Left ventricle myocardium superior (tissue), 1 donor: Measurements from ENCODE around the gene LMF1. TPM values are rescaled to one million over a fixed set of nuclear protein-coding genes. Genes with fewer than 3 reads are reported as not detected.

Source experiments
- ATAC-seq: fragments of 200-7000 bp; cut with Tn5 transposase; one replicate; pipeline ENCODE4 v1.9.1; 2020; ENCODE audit warnings: mild to moderate bottlenecking, moderate library complexity
- DNase-seq: peaks from one replicate; pipeline ENCODE4 v3.0.0-alpha.2; 2020
- intact Hi-C: fragments of 100-400 bp; cut with micrococcal nuclease; formaldehyde crosslinking; loops from one replicate; pipeline ENCODE4 v1.11.0; 2022
- total RNA-seq: library from RNA; stranded (reverse); fragmentation: NEBNext Ultra II Directional; extraction: Animal tissue kit (Norgen Biotek cat#: 25700); gene quantifications from one replicate; pipeline ENCODE4 v1.2.1, GENCODE V29; 2021
- donor health status: DM: no; HTN: yes; CAD: no; lungs with severe emphysema.

LMF1 gene
- total RNA-seq, 1 donor from 2014 or later: 6.0 TPM

DNA sequence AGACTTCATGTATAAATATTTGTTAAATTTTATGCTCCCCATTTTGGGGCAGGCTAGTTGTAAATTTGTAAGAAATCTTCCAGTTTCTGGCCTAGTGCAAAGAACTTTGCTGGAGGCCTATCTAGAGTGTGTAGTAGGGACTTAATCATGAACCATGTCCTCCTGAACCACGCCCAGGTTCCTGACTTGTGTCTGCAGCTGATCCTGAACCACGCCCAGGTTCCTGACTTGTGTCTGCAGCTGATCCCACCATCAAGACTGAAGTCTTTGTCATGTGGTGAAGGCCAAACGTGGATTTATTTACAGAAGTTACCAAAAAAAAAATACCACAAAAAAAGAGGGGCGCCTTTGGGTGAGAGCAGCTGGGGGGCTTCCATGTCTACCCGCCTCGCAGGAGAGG is 33.1 kb downstream of the LMF1 start:
- no peak for DNase-seq
- intact Hi-C loops: no loop called here
- ATAC-seq: no peak

DNA sequence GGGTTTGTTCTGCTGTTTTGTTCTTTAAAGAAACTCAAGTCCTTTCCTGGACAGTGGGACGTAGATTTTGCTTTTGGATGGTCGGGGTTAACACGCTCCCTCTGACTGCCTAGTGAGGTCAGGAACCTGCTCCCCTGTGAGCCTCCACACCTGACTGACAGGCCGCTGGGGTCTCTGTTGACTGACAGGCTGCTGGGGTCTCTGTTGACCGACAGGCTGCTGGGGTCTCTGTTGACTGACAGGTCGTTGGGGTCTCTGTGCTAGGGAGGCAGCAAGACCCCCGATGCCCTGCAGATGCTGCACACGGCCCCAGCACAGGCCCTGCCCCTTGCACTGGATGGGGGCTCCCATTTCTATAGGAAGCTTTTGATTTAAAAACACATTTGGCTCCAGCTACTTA is 33.5 kb downstream of the LMF1 start:
- no peak for DNase-seq
- intact Hi-C loops: no loop called here
- ATAC-seq: no peak

DNA sequence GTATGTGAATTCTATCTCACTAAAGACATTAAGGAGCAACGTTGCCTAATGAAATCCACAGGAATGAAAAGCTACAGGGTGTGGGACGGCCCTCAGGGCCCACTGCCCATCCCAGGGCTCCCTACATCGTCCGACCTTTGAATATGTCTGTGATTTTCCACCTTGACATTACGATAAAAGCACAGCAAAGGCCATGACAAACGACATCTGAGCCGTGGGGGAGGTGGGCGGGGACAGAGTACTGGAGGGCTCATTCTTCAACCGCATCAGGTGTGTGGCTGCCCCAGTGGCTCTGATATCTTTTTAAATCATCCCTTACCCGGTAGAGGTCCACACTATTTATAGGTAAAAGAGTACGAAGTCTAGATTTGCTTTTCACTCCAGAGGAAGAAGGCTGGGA is 35.1 kb downstream of the LMF1 start:
- intact Hi-C loops: no loop called here
- no peak for DNase-seq
- no peak for ATAC-seq

DNA sequence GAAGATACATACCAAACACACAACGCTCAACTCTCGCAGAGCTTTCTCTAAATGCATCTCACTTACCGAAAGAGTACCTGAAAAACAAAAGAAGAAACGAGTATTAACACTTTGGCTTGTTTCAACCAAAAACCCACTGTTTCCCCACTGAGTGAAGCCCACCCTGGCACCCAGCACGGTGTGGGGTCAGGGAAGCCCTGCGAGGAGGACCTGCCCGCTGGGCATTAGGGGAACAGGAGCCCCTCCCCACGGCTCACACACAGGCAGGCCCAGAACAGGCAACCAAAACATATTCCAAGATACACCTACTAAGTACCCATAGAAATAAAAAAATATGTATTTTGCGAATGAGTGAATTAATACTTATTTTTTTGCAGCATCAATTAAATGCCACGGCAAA is 36.6 kb downstream of the LMF1 start:
- DNase-seq (no peak), ATAC-seq (no peak)
- intact Hi-C loops: no loop called here

DNA sequence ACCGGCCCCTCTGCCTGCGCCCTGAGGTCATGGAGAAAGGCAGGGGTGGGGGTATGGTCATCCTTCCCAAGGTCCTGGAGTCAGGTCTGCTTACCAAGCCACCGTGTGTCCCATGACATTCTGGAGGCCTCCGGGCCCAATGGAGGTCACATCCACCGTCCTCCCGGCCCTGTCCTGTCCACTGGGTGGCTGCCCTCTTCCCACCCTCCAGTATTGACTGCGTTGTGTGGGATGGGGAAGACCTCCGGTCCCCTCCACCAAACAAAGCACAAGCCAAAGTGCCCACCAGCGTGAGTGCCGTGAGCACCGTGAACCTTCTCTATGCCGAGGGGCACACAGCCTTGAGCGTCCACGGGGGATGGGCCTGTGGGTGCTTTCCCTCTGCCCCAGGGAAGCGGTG is 37.2 kb downstream of the LMF1 start:
- DNase-seq: no peak
- ATAC-seq: no peak
- intact Hi-C loops: no loop called here

DNA sequence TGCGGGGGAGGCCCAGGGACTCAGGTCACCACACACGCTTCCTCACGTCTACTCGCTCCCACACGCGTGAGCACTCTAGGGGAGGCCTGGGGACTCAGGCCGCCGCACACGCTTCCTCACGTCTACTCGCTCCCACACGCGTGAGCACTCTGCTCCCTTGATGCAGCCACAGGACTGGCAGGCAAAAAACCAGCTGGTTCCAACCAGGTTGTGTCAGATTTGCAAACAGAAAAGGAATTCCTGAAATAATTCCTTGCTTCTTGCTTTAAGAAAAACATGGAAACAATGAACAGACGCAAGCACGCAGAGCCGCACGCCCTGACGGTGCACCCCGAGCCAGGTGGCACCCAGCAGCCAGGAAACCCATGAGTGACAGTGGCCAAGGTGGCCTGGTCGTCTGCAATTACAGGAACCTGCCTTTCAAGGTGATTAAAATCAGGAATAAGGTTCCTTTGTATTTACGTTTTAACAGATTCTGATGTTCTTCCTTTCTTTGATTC is 37.9 kb downstream of the LMF1 start:
- DNase-seq (no peak), ATAC-seq (no peak)
- intact Hi-C loops: no loop called here

DNA sequence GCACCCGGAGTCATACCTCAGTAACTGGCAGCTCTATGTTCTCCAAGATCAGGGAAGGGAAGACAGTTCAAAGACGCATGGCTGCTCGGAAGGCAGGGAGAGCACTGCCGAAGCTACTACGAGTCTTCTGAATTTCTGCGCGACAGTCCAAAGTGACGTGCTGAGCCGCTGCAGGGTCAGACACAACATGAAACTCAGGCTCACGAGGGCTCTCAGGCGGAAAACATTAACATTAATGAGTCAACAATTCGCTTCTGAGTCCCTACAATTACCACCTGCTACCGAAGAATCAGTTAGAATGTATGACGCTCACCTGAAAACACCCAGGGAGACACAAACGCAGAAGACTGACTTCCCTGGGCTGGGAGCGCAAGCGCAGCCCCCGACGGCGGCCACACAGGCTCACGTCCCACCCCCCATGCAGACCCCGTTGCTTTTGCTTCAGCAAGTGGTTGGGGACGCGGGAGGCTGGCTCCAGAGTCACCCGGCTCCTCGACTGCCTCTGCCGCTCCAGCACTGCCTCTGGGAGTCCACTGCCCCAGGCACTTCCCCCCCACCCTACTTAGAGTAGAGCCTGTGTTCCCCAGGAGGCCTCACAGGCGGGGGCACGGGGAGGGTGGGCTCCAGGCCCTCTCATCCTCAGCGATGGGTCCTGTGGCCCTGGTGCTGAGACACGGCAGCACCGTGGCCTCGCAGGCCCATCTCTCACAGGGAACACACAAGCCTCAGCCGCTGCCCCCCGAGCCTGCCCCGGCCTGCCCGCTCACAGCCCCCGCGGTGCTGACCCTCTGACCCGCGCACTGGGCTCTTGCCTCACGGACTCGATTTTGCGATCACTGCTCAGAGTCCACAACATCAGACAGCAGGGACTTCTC is 38.9 kb downstream of the LMF1 start:
- ATAC-seq: no peak
- intact Hi-C loops: no loop called here
- no peak for DNase-seq

DNA sequence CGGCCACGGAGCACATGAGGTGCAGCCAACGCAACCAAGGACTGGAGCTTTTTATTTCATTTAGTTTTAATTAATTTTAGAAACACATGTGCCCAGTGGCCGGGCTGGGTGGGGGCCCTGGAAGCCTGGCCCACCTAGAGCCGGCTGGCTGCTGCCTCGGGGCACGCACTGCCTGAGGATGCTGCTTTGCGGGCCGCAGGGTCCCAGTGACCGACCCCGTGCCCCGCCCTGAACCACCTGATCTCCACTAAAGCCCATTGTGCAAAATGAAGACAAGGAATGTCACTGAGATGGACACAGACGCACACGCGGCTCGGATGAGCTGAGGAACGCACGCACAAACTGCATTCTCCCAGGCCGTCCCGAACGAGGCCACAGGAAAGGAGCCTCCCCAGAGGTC is 39.6 kb downstream of the LMF1 start:
- intact Hi-C loops: no loop called here
- ATAC-seq: no peak
- no peak for DNase-seq

DNA sequence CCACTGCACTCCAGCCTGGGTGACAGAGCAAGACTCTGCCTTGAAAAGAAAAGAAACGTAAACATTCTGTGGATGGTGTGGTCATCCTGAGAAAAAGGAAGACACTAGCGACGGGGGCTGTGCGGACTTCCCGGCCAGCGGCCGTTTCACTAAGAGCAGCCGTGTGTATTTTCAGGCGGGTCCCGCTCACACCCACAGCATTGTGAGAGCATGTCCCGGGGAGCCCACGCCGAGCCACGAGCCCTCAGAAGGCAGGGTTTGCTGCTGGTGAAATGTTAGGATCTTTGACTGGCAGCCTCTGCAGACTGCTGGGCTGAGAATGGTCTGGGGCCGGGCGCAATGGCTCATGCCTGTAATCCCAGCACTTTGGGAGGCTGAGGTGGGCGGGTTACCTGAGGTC is 40.3 kb downstream of the LMF1 start:
- intact Hi-C loops: no loop called here
- no peak for ATAC-seq
- DNase-seq: no peak

DNA sequence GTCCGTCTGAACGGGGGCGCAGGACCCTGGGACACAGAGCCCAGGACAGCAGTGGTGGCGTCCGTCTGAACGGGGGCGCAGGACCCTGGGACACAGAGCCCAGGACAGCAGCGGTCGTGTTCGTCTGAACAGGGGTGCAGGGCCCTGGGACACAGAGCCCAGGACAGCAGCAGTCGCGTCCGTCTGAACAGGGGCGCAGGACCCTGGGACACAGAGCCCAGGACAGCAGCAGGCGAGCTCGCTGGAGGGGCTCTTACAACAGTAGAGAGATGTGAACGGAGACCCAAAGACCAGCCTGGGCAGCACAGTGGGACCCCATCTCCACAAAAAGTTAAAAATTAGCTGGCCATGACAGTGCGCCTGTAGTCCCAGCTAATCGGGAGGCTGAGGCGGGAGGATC is 40.7 kb downstream of the LMF1 start:
- ATAC-seq: no peak
- intact Hi-C loops: no loop called here

DNA sequence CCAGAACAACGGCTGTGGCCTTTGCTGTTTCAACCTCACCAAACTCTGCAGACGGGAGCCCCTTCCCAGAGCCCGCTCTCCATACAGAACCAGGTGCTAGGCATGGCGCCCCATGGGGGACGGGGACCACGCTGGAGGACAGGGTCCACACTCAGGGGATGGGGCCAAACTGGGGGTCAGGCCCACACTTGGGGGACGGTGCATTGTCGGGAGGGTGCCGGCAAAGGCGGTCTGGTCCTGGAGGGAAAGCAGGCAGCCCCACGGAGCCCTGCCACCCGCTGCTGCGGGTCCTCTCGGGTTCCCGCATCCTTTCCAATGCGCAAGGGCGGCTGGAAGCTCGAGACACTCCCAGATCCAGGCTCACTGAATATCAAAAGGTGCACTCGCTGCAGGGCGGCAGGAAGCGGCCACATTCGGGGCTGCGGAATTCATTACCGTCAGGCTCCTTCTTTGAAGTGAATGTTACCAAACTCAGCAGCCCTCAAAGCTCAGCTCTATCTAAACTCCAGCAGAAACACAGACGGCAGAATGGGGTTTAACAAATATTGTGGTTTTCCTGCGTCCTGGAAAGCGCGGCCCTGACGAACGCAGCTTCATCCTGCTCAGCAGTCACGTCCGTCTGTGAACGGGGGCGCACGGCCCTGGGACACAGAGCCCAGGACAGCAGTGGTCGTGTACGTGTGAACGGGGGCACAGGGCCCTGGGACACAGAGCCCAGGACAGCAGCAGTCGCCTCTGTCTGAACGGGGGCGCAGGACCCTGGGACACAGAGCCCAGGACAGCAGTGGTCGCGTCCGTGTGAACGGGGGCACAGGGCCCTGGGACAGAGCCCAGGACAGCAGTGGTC is 41.3 kb downstream of the LMF1 start:
- DNase-seq: no peak
- ATAC-seq: no peak
- intact Hi-C loops: no loop called here

More for the DNA sequence above, 40.7 kb downstream of the LMF1 start:
- DNase-seq: no peak

DNA sequence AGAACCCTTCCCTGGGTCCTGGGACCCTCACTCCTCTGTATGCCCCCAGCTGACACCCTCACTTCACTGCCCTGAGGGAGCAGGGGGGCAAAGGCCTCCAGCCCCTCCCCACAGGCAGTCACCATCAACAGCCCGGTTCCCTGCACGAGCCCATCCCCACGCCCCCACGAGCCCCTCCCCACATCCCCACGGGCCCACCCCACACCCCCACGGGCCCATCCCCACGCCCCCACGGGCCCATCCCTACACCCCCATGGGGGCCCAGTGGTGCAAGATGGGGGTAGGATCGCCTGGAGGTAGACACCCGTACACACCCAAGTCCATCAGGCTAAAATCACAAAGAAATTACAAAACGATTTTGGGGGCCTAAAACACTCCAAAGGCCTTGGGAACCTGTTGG is 42.3 kb downstream of the LMF1 start:
- no peak for DNase-seq
- intact Hi-C loops: no loop called here
- ATAC-seq: no peak

DNA sequence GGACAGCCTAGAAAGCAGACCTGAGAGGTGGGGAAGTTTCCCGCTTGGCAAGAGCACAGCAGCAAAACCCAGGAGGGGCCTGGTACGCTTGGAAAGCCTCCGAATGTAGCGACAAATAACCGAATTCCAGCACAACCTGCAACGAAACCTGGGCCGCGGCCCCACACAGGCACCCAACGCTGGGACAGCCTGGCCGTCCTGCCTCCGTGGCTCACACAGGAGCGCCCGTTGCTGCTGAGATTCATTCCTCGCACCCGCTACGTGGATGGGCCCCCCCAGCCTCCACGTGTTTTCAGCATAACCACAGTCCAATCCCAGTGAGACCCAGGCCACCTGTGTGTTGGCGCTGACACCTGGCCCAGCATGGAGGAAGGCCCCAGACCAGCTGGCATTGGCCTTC is 42.9 kb downstream of the LMF1 start:
- intact Hi-C loops: no loop called here
- ATAC-seq: no peak
- DNase-seq: no peak

DNA sequence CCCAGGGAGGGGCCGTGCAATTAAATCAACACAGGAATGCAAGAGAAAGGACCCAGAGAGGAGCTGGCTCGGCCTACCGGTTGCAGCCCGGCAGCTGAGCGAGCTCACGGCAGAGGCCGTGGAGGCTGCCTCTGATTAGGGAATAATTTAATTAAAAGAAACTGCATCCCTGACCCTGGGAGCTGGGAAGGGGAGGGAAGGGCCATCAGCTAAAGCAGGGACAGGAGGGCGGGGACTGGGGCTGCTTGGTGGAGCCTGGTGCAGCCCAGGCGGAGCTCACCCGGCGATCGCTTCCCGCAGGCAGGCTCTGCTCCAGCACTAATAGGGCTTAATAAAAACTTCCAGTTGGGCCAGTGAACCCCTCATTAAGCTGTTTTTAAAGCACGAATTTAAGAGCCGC is 43.4 kb downstream of the LMF1 start:
- intact Hi-C loops: no loop called here
- ATAC-seq (no peak), DNase-seq (no peak)

DNA sequence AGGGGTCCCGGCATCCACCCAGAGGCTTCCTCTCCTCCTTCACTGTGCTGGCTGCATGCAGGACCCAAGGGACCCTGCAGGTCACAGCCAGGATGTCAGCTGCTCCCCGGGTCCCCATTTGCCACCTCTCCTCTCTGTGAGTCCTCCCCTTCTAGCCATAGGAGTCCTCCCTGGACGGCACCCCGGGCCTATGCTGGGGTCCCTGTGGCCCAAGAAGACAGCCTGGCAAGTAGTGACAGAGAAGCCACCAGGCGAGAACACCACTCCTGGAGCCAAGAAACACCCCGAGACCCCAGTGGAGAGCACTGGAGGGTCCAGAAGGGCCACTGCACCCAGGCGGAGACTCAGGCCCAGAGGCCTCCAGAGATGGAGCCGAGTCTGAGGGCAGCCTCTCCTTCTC is 44.1 kb downstream of the LMF1 start:
- DNase-seq (no peak), ATAC-seq (no peak)
- intact Hi-C loops: no loop called here

DNA sequence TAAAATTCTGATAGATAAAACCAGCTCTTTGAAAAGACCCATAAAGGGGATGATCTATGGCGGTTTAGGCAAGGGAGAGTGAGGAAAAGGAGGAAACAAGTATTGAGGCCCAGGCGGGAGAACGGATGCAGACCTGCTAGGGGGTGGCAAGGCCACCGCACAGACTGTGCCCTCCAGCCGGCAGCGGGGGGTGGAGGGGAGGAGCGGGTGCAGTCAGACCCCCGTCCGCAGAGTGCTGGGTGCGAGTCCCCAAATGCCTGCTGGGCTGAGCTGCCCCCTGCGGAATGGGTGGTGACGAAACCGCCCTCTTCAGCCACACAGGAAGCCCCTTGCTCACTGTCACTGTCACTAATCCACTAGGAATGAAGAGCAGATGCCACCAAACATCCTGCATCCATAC is 46.0 kb downstream of the LMF1 start:
- peak; percentile 2 for DNase-seq

DNA sequence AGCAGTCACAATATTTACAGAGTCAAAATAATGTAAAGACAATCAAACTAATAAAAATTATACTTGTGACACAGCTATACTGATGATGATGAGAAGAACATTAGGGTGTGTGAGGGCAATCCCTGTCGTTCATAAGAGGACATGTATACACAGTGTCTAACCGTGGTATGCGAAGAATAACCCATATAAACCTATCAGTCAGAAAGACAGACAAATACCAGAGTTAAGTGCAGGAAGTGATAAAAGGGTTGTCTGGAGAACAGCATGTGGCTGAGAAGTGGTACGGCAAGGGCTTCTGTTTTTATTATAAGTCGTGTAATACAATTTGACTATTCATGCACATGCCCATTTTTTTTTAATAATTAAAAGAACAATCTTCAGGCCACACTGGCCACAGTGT is 46.7 kb downstream of the LMF1 start:
- DNase-seq (no peak), ATAC-seq (peak; percentile 21)
- intact Hi-C loops: no loop called here

More for the DNA sequence above, 46.0 kb downstream of the LMF1 start:
- ATAC-seq: no peak
- intact Hi-C loops: no loop called here

DNA sequence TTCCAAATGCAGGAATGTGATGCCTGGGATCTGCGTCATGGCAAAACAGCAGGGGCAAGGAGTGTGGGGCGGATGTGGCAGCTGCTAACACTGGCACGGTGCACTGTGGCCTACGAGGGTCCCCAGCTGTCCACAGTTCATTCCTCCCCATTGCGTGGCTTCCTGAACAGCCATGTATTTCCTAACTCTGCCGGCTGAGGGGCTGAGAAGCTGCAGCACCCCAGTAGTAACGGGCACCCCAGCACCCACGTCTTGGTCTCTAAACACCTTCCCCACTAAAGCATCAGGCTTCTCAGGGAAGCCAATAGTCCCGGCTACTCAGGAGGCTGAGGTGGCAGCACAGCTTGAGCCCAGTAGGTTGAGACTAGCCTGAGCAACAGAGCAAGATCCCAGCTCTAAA is 47.6 kb downstream of the LMF1 start:
- intact Hi-C loops: no loop called here
- ATAC-seq: no peak
- DNase-seq: no peak

DNA sequence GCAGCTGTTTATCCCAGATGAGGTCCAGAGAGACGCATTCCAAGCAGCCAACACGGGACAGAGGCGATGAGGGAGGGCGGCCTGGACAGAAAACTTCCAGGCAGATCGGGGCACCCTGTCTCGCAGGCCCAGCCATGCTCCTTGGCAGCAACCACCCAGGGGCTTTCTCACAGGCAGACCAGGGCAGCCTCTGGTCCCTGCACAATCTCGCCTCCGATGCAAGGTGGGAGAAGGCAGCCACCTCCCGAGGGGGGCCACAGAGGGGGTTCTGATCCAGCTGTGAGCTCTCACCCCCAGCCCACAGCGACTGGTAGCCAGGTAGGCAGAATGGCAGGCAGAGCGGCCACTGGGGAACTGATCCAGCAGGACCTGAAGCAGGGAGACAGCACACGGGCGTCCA is 48.7 kb downstream of the LMF1 start:
- ATAC-seq (no peak), DNase-seq (no peak)
- intact Hi-C loops: no loop called here

DNA sequence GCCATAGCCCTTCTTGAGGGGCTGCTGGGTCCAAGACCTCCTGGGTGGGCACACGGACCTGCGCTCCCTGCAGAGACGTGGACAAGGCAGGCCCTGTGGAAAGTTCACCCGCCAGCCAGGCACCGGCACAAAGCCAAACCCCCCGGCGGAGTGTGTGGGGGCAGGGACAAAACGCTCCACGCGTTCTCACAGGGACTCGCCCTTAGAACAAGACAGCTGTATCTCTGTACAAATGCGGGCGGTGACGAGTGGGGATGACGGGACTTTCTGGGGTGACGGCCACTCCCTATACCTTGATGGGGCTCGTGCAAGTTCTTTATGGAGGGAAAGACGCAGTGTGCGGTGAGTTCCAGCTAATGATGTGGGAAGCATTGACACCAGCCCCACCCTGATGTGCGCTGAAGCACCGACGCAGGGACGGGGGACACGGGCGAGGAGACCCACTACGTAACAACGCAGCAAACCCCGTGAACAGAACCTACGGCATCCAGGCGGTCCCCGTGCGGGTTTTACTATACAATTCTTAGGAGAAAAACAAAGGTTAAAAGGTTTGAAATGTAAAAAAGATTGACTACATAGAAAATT is 49.4 kb downstream of the LMF1 start:
- DNase-seq (peak; percentile 19), ATAC-seq (no peak)
- intact Hi-C loops: no loop called here
